ENCODE results near the gene ZNF75A.

ZNF75A gene

GRCh38 chr16:3362931-3363330 is 57.6 kb downstream of the ZNF75A start:
- Histone ChIP-seq H3K4me3 (ENCODE audit: low read length) (no peak overlapping the region), H3K36me3 (ENCODE audit: insufficient read depth, low read length) (no peaks in the 10 kb centered on the region), H3K4me1 (ENCODE audit: insufficient read depth, low read length) (peaks cover 2% of the 10 kb centered on the region), H2AFZ (ENCODE audit: low read depth, low read length) (no peak overlapping the region), H3K27me3 (ENCODE audit: insufficient read depth, low read length) (peaks cover 4% of the 10 kb centered on the region), H3K9me3 (ENCODE audit: low read length) (no peaks in the 10 kb centered on the region)

DNA sequence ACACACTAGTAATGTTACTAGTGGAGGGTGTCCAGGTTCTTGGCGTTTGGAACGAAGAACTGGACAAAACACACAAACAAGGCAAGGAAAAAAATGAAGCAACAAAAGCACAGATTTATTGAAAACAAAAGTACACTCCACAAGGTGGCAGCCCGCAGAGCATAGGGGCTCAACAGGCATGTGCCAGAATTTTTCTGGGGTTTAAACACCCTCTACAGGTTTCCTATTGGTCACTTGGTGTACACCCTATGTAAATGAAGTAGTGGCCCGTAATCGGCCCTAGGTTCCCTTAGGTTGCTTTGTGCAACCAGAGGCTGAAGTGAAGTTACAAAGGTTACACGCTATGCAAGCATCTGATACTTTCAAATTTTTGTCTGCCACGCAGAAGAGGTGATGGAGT is 58.5 kb downstream of the ZNF75A start:
- peaks cover 2% of the 10 kb centered on the region for H3K4me1 ChIP-seq (ENCODE audit: insufficient read depth, low read length)
- H3K4me3 ChIP-seq (ENCODE audit: low read length): no peak overlapping the region
- H3K9me3 ChIP-seq (ENCODE audit: low read length): no peaks in the 10 kb centered on the region
- H3K36me3 ChIP-seq (ENCODE audit: insufficient read depth, low read length): no peaks in the 10 kb centered on the region
- no peak overlapping the region for H2AFZ ChIP-seq (ENCODE audit: low read depth, low read length)
- peaks cover 4% of the 10 kb centered on the region for H3K27me3 ChIP-seq (ENCODE audit: insufficient read depth, low read length)

- H3K9me3 ChIP-seq (ENCODE audit: low read length): no peaks in the 10 kb centered on the region
- H2AFZ ChIP-seq (ENCODE audit: low read depth, low read length): no peak overlapping the region
- peaks cover 4% of the 10 kb centered on the region for H3K27me3 ChIP-seq (ENCODE audit: insufficient read depth, low read length)
- no peak overlapping the region for H3K4me3 ChIP-seq (ENCODE audit: low read length)
- H3K4me1 ChIP-seq (ENCODE audit: insufficient read depth, low read length): no peaks in the 10 kb centered on the region
- no peaks in the 10 kb centered on the region for H3K36me3 ChIP-seq (ENCODE audit: insufficient read depth, low read length)
Observed at GRCh38 chr16:3364774-3365427, 59.6 kb downstream of the ZNF75A start.
